ENCODE results near the gene CHST13.

The CHST13 gene

GRCh38 chr3:126496894-126497850, 26.8 kb upstream of the CHST13 start:
- TF ChIP-seq CTCF (IDR thresholded peaks at IDR 0.05) = no peak

GRCh38 chr3:126497956-126498355, 26.0 kb upstream of the CHST13 start:
- TF ChIP-seq CTCF (IDR thresholded peaks at IDR 0.05) = no peak

GRCh38 chr3:126498461-126498860, 25.5 kb upstream of the CHST13 start:
- no peak for TF ChIP-seq CTCF (IDR thresholded peaks at IDR 0.05)

GRCh38 chr3:126498929-126499328, 25.0 kb upstream of the CHST13 start:
- no peak for TF ChIP-seq CTCF (IDR thresholded peaks at IDR 0.05)

GRCh38 chr3:126499401-126499800, 24.6 kb upstream of the CHST13 start:
- TF ChIP-seq CTCF (IDR thresholded peaks at IDR 0.05) = no peak

GRCh38 chr3:126500016-126500415, 23.9 kb upstream of the CHST13 start:
- no peak for TF ChIP-seq CTCF (IDR thresholded peaks at IDR 0.05)

- TF ChIP-seq CTCF (IDR thresholded peaks at IDR 0.05) = no peak
Observed at GRCh38 chr3:126501054-126501453, 22.9 kb upstream of the CHST13 start.

Data from LNCAP (cell line).